ENCODE results near the gene CACNA2D1.

DNA sequence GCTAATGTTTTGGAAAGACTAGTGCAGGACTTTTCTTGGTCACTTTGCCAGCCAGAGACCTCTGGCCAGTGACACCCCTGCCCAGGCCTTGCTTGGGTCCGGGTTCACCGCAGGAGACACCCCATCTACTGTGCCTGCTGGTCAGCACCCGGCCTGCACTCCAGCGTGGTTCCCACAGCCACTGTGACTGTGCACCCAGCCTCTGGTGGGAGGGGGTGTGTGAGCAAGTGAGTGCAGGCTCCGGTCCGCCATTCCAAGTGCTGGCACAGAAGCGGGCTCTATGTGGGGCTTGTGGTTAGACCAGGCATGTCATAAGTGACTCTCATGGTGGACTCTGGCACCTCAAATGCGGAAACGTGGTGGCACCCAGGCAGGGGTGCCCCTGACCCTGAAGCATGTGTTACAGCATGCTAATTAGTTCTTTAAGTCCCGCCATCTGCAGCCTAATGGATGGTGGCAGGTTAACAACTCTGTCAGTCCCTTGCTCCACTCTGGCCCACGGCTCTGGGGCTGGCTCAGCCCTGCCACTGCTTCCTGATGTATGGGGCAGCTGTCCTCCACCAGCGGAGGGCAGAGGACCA is 361.8 kb downstream of the CACNA2D1 start:
- TF ChIP-seq POLR2A (IDR thresholded peaks at IDR 0.05), result no peak
- TF ChIP-seq, protein P1, sequence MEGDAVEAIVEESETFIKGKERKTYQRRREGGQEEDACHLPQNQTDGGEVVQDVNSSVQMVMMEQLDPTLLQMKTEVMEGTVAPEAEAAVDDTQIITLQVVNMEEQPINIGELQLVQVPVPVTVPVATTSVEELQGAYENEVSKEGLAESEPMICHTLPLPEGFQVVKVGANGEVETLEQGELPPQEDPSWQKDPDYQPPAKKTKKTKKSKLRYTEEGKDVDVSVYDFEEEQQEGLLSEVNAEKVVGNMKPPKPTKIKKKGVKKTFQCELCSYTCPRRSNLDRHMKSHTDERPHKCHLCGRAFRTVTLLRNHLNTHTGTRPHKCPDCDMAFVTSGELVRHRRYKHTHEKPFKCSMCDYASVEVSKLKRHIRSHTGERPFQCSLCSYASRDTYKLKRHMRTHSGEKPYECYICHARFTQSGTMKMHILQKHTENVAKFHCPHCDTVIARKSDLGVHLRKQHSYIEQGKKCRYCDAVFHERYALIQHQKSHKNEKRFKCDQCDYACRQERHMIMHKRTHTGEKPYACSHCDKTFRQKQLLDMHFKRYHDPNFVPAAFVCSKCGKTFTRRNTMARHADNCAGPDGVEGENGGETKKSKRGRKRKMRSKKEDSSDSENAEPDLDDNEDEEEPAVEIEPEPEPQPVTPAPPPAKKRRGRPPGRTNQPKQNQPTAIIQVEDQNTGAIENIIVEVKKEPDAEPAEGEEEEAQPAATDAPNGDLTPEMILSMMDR (IDR thresholded peaks at IDR 0.05), result no peak
